Keratinocyte (primary cell): ENCODE data around the gene TRIP13. TPM values are rescaled to one million over a fixed set of nuclear protein-coding genes. Genes with fewer than 3 reads are reported as not detected.
"Not testable (repeated sequence)": the region's sequence is repeated elsewhere in the genome, so short reads cannot be mapped to it uniquely, and the experiment has no call there.

Experiments
- DNase-seq: peaks from one replicate; pipeline ENCODE4 v3.0.0-alpha.2; 2011; ENCODE audit warnings: low read depth, missing footprints, low spot score
- FAIRE-seq: peaks from 2 replicates; lab custom pipeline; 2011; peaks lifted over from hg19 to GRCh38; lab: Jason Lieb, UNC
- H2AFZ ChIP-seq: 2 replicates; pipeline ENCODE4 v1.6.0; 2012; ENCODE audit warnings: low read length, control low read depth, inconsistent platforms; ENCODE audit not compliant: control insufficient read depth
- H3K27ac ChIP-seq: 2 replicates; pipeline ENCODE4 v1.5.1; 2011; ENCODE audit warnings: low read length; ENCODE audit not compliant: control insufficient read depth, insufficient read depth
- H3K27me3 ChIP-seq: 3 replicates; pipeline ENCODE4 v1.6.0; 2011; ENCODE audit warnings: low read length; ENCODE audit not compliant: control insufficient read depth, insufficient read depth; ENCODE audit errors: extremely low read depth
- H3K36me3 ChIP-seq, 2 experiments: 2 replicates in 1 of 2; 3 replicates in 1 of 2; pipeline ENCODE4 v1.5.1; 2011; ENCODE audit warnings: low read length in 2 of 2, mild to moderate bottlenecking in 1 of 2; ENCODE audit not compliant: control insufficient read depth in 2 of 2, insufficient read depth in 2 of 2; ENCODE audit errors: extremely low read depth in 1 of 2
- H3K4me1 ChIP-seq: 3 replicates; pipeline ENCODE4 v1.5.1; 2011; ENCODE audit warnings: low read length; ENCODE audit not compliant: control insufficient read depth, insufficient read depth; ENCODE audit errors: extremely low read depth
- H3K4me2 ChIP-seq: 3 replicates; pipeline ENCODE4 v1.6.0; 2011; ENCODE audit warnings: low read depth, low read length; ENCODE audit not compliant: control insufficient read depth, insufficient read depth; ENCODE audit errors: extremely low read depth
- H3K4me3 ChIP-seq, 3 experiments: fragments of 200-600 bp in 1 of 3; sonication (generic) in 1 of 3; 2 replicates in 2 of 3; 3 replicates in 1 of 3; pipeline ENCODE4 v1.5.1; 2011 to 2016; ENCODE audit warnings: low read length in 3 of 3, mild to moderate bottlenecking in 3 of 3, control low read depth in 2 of 3, inconsistent platforms in 1 of 3, low read depth in 1 of 3, mixed read lengths in 1 of 3, mixed run types in 1 of 3, moderate library complexity in 1 of 3; ENCODE audit not compliant: control insufficient read depth in 2 of 3, insufficient read depth in 2 of 3; ENCODE audit errors: extremely low read depth in 1 of 3
- H3K79me2 ChIP-seq: 2 replicates; pipeline ENCODE4 v1.6.0; 2012; ENCODE audit warnings: low read length; ENCODE audit not compliant: control insufficient read depth, insufficient read depth
- H3K9ac ChIP-seq: 3 replicates; pipeline ENCODE4 v1.6.0; 2011; ENCODE audit warnings: low read length; ENCODE audit not compliant: control insufficient read depth, insufficient read depth; ENCODE audit errors: extremely low read depth
- H3K9me1 ChIP-seq: 3 replicates; pipeline ENCODE4 v1.6.0; 2011; ENCODE audit warnings: low read length; ENCODE audit not compliant: control insufficient read depth, insufficient read depth; ENCODE audit errors: extremely low read depth
- H3K9me3 ChIP-seq: 2 replicates; pipeline ENCODE4 v1.5.1; 2012; ENCODE audit warnings: low read depth, low read length; ENCODE audit not compliant: control insufficient read depth
- H4K20me1 ChIP-seq: 3 replicates; pipeline ENCODE4 v1.6.0; 2011; ENCODE audit warnings: low read length; ENCODE audit not compliant: control insufficient read depth, insufficient read depth; ENCODE audit errors: extremely low read depth
- CTCF ChIP-seq, 3 experiments: IDR thresholded peaks in 1 of 3; conservative IDR thresholded peaks in 1 of 3; optimal IDR thresholded peaks in 1 of 3; 2 replicates in 2 of 3; 3 replicates in 1 of 3; pipeline versions ENCODE3 to v1.5.1; 2011; ENCODE audit warnings: low read length in 3 of 3, mild to moderate bottlenecking in 3 of 3, moderate library complexity in 2 of 3, control low read depth in 1 of 3, inconsistent platforms in 1 of 3; ENCODE audit not compliant: insufficient read depth in 2 of 3; ENCODE audit errors: extremely low read depth in 1 of 3
- EZH2 ChIP-seq: IDR thresholded peaks from one replicate; pipeline ENCODE4 v1.6.1; 2012; ENCODE audit warnings: inconsistent platforms, mild to moderate bottlenecking, low read length, moderate library complexity
- dilution Hi-C: fragments of 300-500 bp; cut with MboI; formaldehyde crosslinking; loops from one replicate; pipeline ENCODE4 v1.7.0; 2020; ENCODE audit warnings: low sequenced_read_pairs; ENCODE audit not compliant: extremely low pct_ligation_motif_present
- polyA plus RNA-seq, 5 experiments: library from polyadenylated mRNA; depleted of rRNA in 3 of 5; stranded (reverse) in 3 of 5; stranded (forward) in 1 of 5; unstranded in 1 of 5; fragments of >200 nt; gene quantifications; 1 replicate in 1 of 5; 2 replicates in 3 of 5; 3 replicates in 1 of 5; pipeline versions ENCODE4 v1.2.1 to v1.2.3, GENCODE V29; 2011 to 2012; ENCODE audit warnings: missing spikeins in 2 of 5, low read depth in 1 of 5, low replicate concordance in 1 of 5

The TRIP13 gene
- polyA plus RNA-seq, 1 donor (not counting 4 experiments of a cell fraction or from before 2014, with no cell fraction given): 37.8 TPM

GRCh38 chr5:852018-852417 lies 40.7 kb upstream of the TRIP13 start:
- Histone ChIP-seq H3K27me3 (peaks cover 41% of the 10 kb centered on the region), H4K20me1 (no peaks in the 10 kb centered on the region), H3K36me3 (no peaks in the 10 kb centered on the region), H3K4me1 (no peaks in the 10 kb centered on the region), H2AFZ (no peak overlapping the region), H3K27ac (no peak overlapping the region), H3K9ac (no peak overlapping the region), H3K4me2 (no peak overlapping the region), H3K79me2 (no peaks in the 10 kb centered on the region), H3K9me3 (no peaks in the 10 kb centered on the region), H3K4me3 (no peak overlapping the region), H3K9me1 (no peaks in the 10 kb centered on the region)
- no peak for FAIRE-seq
- dilution Hi-C loops: no loop called here
- TF ChIP-seq EZH2 (no peak), CTCF (optimal IDR thresholded peaks at IDR 0.05 in 1 of 3, IDR thresholded peaks at IDR 0.05 in 1 of 3, conservative IDR thresholded peaks at IDR 0.05 in 1 of 3; ENCODE audit: extremely low read depth in 1 of 3, insufficient read depth in 2 of 3, low read length in 3 of 3) (no peak)
- no peak for DNase-seq

GRCh38 chr5:852431-853401 lies 40.0 kb upstream of the TRIP13 start:
- Histone ChIP-seq H2AFZ (no peak overlapping the region), H3K4me1 (no peaks in the 10 kb centered on the region), H3K9ac (no peak overlapping the region), H4K20me1 (no peaks in the 10 kb centered on the region), H3K79me2 (no peaks in the 10 kb centered on the region), H3K27ac (no peak overlapping the region), H3K4me2 (no peak overlapping the region), H3K36me3 (no peaks in the 10 kb centered on the region), H3K4me3 (no peak overlapping the region), H3K9me1 (no peaks in the 10 kb centered on the region), H3K27me3 (peaks cover 41% of the 10 kb centered on the region), H3K9me3 (no peaks in the 10 kb centered on the region)
- TF ChIP-seq CTCF (optimal IDR thresholded peaks at IDR 0.05 in 1 of 3, IDR thresholded peaks at IDR 0.05 in 1 of 3, conservative IDR thresholded peaks at IDR 0.05 in 1 of 3; ENCODE audit: extremely low read depth in 1 of 3, insufficient read depth in 2 of 3, low read length in 3 of 3) (no peak), EZH2 (no peak)
- DNase-seq: no peak
- no peak for FAIRE-seq
- dilution Hi-C loops: no loop called here

DNA sequence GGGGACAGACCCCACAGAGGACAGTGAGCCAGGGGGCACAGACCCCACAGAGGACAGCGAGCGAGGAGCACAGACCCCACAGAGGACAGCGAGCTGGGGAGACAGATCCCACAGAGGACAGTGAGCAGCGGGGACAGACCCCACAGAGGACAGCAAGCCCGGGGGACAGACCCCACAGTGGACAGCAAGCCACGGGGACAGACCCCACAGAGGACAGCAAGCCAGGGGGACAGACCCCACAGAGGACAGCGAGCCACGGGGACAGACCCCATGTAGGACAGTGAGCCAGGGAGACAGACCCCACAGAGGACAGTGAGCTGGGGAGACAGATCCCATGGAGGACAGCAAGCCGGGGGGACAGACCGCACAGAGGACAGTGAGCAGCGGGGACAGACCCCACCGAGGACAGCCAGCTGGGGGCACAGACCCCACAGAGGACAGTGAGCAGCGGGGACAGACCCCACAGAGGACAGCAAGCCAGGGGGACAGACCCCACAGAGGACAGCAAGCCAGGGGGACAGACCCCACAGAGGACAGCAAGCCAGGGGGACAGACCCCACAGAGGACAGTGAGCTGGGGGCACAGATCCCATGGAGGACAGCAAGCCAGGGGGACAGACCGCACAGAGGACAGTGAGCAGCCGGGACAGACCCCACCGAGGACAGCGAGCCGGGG lies 39.1 kb upstream of the TRIP13 start:
- H3K4me3 ChIP-seq, H3K36me3 ChIP-seq, H3K9me1 ChIP-seq, dilution Hi-C loops, H3K27ac ChIP-seq, H3K9ac ChIP-seq, H3K4me1 ChIP-seq, H3K9me3 ChIP-seq, H2AFZ ChIP-seq, H4K20me1 ChIP-seq, DNase-seq, H3K4me2 ChIP-seq, FAIRE-seq, H3K79me2 ChIP-seq: not testable (repeated sequence)
- peaks cover 41% of the 10 kb centered on the region for H3K27me3 ChIP-seq
